SK-N-SH treated with all-trans-retinoic acid at 6 μM for 48 hours (cell line): ENCODE measurements around the gene ANXA10.

Source experiments
- ATAC-seq: fragments of 200-7000 bp; cut with Tn5 transposase; 3 replicates; pipeline ENCODE4 v1.9.1; 2020; ENCODE audit warnings: mild to moderate bottlenecking, moderate library complexity
- ARNTL ChIP-seq: fragments of 450-650 bp; formaldehyde crosslinking; IDR thresholded peaks from 2 replicates; pipeline ENCODE4 v1.5.0; 2020; ENCODE audit warnings: low read depth, mild to moderate bottlenecking, moderate library complexity, borderline replicate concordance
- BACH2 ChIP-seq: fragments of 250-450 bp; sonication (Bioruptor Pico); IDR thresholded peaks from 2 replicates; pipeline ENCODE4 v1.9.0; 2021; ENCODE audit warnings: mild to moderate bottlenecking, borderline replicate concordance
- CSDC2 ChIP-seq: fragments of 250-450 bp; sonication (Bioruptor Pico); IDR thresholded peaks from 2 replicates; pipeline ENCODE4 v1.5.0; 2020; ENCODE audit warnings: mild to moderate bottlenecking, moderate library complexity
- ESRRG ChIP-seq: fragments of 250-450 bp; sonication (Bioruptor Pico); IDR thresholded peaks from 2 replicates; pipeline ENCODE4 v1.6.1; 2021; ENCODE audit warnings: mild to moderate bottlenecking
- GLIS3 ChIP-seq: fragments of 250-450 bp; sonication (Bioruptor Pico); IDR thresholded peaks from 2 replicates; pipeline ENCODE4 v1.5.0; 2020; ENCODE audit warnings: mild to moderate bottlenecking, moderate library complexity
- ISL1 ChIP-seq: fragments of 250-450 bp; sonication (Bioruptor Pico); IDR thresholded peaks from 2 replicates; pipeline ENCODE4 v2.1.2; 2022; ENCODE audit warnings: mild to moderate bottlenecking, moderate library complexity
- OSR1 ChIP-seq: fragments of 250-450 bp; sonication (Bioruptor Pico); IDR thresholded peaks from 2 replicates; pipeline ENCODE4 v1.8.0; 2022; ENCODE audit warnings: moderate library complexity, mild to moderate bottlenecking, inconsistent platforms
- PPARA ChIP-seq: fragments of 250-450 bp; sonication (Bioruptor Pico); IDR thresholded peaks from 2 replicates; pipeline ENCODE4 v1.5.0; 2020; ENCODE audit warnings: mild to moderate bottlenecking, borderline replicate concordance
- RARB ChIP-seq: fragments of 250-450 bp; sonication (Bioruptor Pico); IDR thresholded peaks from 2 replicates; pipeline ENCODE4 v1.8.0; 2021; ENCODE audit warnings: mild to moderate bottlenecking, moderate library complexity
- SNAI2 ChIP-seq: fragments of 250-450 bp; sonication (Bioruptor Pico); IDR thresholded peaks from 2 replicates; pipeline ENCODE4 v1.5.0; 2020; ENCODE audit warnings: mild to moderate bottlenecking, moderate library complexity
- TCF4 ChIP-seq: fragments of 250-450 bp; sonication (Bioruptor Pico); IDR thresholded peaks from 2 replicates; pipeline ENCODE4 v1.8.0; 2021; ENCODE audit warnings: mild to moderate bottlenecking, moderate library complexity, borderline replicate concordance
- TOX ChIP-seq: fragments of 250-450 bp; sonication (Bioruptor Pico); IDR thresholded peaks from 2 replicates; pipeline ENCODE4 v1.8.0; 2021; ENCODE audit warnings: mild to moderate bottlenecking, moderate library complexity, borderline replicate concordance
- ZC3H10 ChIP-seq: fragments of 250-450 bp; sonication (Bioruptor Pico); IDR thresholded peaks from 2 replicates; pipeline ENCODE4 v1.5.1; 2021; ENCODE audit warnings: mild to moderate bottlenecking, moderate library complexity
- ZFP3 ChIP-seq: fragments of 250-450 bp; sonication (Bioruptor Pico); IDR thresholded peaks from 2 replicates; pipeline ENCODE4 v1.5.0; 2020; ENCODE audit warnings: mild to moderate bottlenecking, moderate library complexity
- ZFP30 ChIP-seq: fragments of 450-650 bp; formaldehyde crosslinking; IDR thresholded peaks from 2 replicates; pipeline ENCODE4 v1.5.0; 2022; ENCODE audit warnings: mild to moderate bottlenecking, moderate library complexity
- ZNF70 ChIP-seq: fragments of 450-650 bp; formaldehyde crosslinking; IDR thresholded peaks from 2 replicates; pipeline ENCODE4 v1.5.0; 2020; ENCODE audit warnings: mild to moderate bottlenecking, moderate library complexity
- ZNF8 ChIP-seq: fragments of 450-650 bp; formaldehyde crosslinking; IDR thresholded peaks from 2 replicates; pipeline ENCODE4 v1.5.0; 2020; ENCODE audit warnings: mild to moderate bottlenecking, moderate library complexity
- TF ChIP-seq, protein P1 (sequence below): fragments of 250-450 bp; sonication (Bioruptor Pico); IDR thresholded peaks from 2 replicates; pipeline ENCODE4 v1.8.0; 2021; ENCODE audit warnings: low read depth, mild to moderate bottlenecking, moderate library complexity, borderline replicate concordance
- TF ChIP-seq, protein P2 (sequence below): fragments of 250-450 bp; sonication (Bioruptor Pico); IDR thresholded peaks from 2 replicates; pipeline ENCODE4 v1.5.1; 2020; ENCODE audit warnings: low read depth, mild to moderate bottlenecking, moderate library complexity
- TF ChIP-seq, protein P3 (sequence below): fragments of 250-450 bp; sonication (Bioruptor Pico); IDR thresholded peaks from 2 replicates; pipeline ENCODE4 v1.5.1; 2021; ENCODE audit warnings: mild to moderate bottlenecking, moderate library complexity
- TF ChIP-seq, protein P4 (sequence below): fragments of 250-450 bp; sonication (Bioruptor Pico); IDR thresholded peaks from 2 replicates; pipeline ENCODE4 v1.5.0; 2020; ENCODE audit warnings: mild to moderate bottlenecking, moderate library complexity
- TF ChIP-seq, protein P5 (sequence below): fragments of 250-450 bp; sonication (Bioruptor Pico); IDR thresholded peaks from 2 replicates; pipeline ENCODE4 v1.8.0; 2020; ENCODE audit warnings: mild to moderate bottlenecking, moderate library complexity, borderline replicate concordance

The ANXA10 gene, protein sequence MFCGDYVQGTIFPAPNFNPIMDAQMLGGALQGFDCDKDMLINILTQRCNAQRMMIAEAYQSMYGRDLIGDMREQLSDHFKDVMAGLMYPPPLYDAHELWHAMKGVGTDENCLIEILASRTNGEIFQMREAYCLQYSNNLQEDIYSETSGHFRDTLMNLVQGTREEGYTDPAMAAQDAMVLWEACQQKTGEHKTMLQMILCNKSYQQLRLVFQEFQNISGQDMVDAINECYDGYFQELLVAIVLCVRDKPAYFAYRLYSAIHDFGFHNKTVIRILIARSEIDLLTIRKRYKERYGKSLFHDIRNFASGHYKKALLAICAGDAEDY

DNA sequence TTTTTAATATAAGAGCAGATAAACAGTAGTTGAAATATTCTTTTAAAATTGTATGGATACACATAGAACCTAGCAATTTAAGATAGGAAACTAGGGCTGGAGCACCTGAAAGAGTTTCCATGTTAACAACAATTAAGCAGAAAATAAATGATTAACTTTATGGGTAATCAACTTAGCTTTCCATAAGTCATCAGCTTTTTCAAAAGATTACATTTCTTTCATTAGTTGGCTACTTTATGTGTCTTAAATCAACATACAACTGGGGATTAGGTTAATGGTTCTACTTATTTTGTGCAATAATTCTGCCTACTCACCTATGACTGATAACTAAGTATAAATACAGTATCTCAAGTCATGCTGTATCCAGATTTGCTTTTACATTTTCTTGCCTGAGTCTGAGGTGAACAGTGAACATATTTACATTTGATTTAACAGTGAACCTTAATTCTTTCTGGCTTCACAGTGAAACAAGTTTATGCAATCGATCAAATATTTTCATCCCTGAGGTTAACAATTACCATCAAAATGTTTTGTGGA is at the start of gene ANXA10:
ANXA10 (plus strand) TSS at position 362 of the 537 bp plus-strand sequence; CDS start at position 526, 164 bp downstream.
- no peak for ATAC-seq

DNA sequence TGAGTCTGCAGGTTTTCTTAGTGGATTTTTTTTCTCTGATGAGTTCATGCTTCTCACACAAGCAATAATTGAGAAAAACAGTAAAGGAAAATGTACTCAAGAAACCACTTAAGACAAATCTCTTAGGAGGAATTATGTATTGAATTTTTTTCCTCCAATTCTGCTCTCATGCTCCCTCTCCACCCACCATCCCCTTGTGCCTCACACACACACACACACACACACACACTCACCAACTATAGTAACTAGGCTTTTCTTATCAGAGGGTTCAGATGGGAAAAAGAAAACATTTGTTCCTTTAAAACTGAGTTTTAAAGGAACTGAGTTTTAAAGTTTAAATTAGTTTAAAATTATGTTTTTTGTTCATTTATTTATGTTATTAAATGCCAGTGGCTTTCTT is 47.0 kb upstream of the ANXA10 start:
- no peak for ATAC-seq
- TF ChIP-seq CSDC2 (CRISPR knock-in tag) (no peak), RARB (CRISPR knock-in tag) (no peak), GLIS3 (CRISPR knock-in tag) (no peak)

More for the DNA sequence above, at the start of gene ANXA10:
- TF ChIP-seq, protein P1, sequence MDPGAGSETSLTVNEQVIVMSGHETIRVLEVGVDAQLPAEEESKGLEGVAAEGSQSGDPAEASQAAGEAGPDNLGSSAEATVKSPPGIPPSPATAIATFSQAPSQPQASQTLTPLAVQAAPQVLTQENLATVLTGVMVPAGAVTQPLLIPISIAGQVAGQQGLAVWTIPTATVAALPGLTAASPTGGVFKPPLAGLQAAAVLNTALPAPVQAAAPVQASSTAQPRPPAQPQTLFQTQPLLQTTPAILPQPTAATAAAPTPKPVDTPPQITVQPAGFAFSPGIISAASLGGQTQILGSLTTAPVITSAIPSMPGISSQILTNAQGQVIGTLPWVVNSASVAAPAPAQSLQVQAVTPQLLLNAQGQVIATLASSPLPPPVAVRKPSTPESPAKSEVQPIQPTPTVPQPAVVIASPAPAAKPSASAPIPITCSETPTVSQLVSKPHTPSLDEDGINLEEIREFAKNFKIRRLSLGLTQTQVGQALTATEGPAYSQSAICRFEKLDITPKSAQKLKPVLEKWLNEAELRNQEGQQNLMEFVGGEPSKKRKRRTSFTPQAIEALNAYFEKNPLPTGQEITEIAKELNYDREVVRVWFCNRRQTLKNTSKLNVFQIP (CRISPR knock-in tag) = no peak
- TF ChIP-seq ZFP3 (CRISPR knock-in tag) (no peak), ZNF70 (CRISPR knock-in tag) (no peak), ESRRG (CRISPR knock-in tag) (no peak), CSDC2 (CRISPR knock-in tag) (no peak), ISL1 (CRISPR knock-in tag) (no peak), TCF4 (CRISPR knock-in tag) (no peak)
- TF ChIP-seq, protein P2, sequence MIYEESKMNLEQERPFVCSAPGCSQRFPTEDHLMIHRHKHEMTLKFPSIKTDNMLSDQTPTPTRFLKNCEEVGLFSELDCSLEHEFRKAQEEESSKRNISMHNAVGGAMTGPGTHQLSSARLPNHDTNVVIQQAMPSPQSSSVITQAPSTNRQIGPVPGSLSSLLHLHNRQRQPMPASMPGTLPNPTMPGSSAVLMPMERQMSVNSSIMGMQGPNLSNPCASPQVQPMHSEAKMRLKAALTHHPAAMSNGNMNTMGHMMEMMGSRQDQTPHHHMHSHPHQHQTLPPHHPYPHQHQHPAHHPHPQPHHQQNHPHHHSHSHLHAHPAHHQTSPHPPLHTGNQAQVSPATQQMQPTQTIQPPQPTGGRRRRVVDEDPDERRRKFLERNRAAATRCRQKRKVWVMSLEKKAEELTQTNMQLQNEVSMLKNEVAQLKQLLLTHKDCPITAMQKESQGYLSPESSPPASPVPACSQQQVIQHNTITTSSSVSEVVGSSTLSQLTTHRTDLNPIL = no peak
- TF ChIP-seq, protein P3, sequence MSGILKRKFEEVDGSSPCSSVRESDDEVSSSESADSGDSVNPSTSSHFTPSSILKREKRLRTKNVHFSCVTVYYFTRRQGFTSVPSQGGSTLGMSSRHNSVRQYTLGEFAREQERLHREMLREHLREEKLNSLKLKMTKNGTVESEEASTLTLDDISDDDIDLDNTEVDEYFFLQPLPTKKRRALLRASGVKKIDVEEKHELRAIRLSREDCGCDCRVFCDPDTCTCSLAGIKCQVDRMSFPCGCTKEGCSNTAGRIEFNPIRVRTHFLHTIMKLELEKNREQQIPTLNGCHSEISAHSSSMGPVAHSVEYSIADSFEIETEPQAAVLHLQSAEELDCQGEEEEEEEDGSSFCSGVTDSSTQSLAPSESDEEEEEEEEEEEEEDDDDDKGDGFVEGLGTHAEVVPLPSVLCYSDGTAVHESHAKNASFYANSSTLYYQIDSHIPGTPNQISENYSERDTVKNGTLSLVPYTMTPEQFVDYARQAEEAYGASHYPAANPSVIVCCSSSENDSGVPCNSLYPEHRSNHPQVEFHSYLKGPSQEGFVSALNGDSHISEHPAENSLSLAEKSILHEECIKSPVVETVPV = no peak
- TF ChIP-seq, protein P4, sequence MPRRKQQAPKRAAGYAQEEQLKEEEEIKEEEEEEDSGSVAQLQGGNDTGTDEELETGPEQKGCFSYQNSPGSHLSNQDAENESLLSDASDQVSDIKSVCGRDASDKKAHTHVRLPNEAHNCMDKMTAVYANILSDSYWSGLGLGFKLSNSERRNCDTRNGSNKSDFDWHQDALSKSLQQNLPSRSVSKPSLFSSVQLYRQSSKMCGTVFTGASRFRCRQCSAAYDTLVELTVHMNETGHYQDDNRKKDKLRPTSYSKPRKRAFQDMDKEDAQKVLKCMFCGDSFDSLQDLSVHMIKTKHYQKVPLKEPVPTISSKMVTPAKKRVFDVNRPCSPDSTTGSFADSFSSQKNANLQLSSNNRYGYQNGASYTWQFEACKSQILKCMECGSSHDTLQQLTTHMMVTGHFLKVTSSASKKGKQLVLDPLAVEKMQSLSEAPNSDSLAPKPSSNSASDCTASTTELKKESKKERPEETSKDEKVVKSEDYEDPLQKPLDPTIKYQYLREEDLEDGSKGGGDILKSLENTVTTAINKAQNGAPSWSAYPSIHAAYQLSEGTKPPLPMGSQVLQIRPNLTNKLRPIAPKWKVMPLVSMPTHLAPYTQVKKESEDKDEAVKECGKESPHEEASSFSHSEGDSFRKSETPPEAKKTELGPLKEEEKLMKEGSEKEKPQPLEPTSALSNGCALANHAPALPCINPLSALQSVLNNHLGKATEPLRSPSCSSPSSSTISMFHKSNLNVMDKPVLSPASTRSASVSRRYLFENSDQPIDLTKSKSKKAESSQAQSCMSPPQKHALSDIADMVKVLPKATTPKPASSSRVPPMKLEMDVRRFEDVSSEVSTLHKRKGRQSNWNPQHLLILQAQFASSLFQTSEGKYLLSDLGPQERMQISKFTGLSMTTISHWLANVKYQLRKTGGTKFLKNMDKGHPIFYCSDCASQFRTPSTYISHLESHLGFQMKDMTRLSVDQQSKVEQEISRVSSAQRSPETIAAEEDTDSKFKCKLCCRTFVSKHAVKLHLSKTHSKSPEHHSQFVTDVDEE (CRISPR knock-in tag) = no peak

DNA sequence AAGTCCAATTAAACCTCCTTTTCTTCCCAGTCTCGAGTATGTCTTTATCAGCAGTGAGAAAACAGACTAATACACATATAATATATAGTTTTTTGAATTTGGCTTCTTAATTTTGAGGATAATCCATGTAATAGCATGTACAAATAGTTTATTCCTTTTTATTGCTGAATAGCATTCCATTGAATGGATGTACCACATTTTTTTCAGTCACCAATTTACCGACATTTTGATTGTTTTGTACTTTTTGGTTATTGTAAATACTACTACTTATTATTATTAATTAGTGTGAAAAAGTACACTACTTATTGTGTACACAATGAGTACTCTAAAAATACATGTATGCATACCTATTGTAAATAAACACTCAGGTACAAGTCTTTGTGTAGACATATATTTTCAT is 42.3 kb upstream of the ANXA10 start:
- ATAC-seq = no peak
- TF ChIP-seq ZNF8 (peak; percentile 94), TOX (no peak)

DNA sequence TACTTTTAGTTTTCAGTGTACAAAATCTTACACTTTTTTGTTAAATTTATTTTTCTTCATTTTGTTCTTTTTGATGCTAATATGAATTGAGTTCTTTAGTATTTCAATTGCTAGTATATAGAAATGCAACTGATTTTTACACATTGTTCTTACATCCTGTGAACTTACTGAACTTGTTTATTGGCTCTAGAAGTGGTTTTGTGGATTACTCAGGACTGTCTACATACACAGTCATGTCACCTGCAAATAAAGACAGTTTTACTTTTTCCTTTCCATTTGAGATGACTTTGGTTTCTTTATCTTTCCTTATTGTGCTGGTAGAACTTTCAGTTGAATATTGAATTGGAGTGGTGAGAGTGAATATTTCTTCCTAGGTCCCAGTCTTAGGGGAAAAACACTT is 40.8 kb upstream of the ANXA10 start:
- ATAC-seq = no peak
- no peak for TF ChIP-seq SNAI2 (CRISPR knock-in tag)
- TF ChIP-seq TCF4 (CRISPR knock-in tag) = no peak
- TF ChIP-seq CSDC2 (CRISPR knock-in tag) = no peak
- TF ChIP-seq PPARA (CRISPR knock-in tag) = no peak
- TF ChIP-seq, protein P2 = no peak
- no peak for TF ChIP-seq OSR1 (CRISPR knock-in tag)
- TF ChIP-seq, protein P3 = no peak
- TF ChIP-seq ZFP30 (CRISPR knock-in tag) = no peak
- TF ChIP-seq RARB (CRISPR knock-in tag) = no peak
- TF ChIP-seq ZNF70 (CRISPR knock-in tag) = no peak
- no peak for TF ChIP-seq GLIS3 (CRISPR knock-in tag)
- TF ChIP-seq, protein P5, sequence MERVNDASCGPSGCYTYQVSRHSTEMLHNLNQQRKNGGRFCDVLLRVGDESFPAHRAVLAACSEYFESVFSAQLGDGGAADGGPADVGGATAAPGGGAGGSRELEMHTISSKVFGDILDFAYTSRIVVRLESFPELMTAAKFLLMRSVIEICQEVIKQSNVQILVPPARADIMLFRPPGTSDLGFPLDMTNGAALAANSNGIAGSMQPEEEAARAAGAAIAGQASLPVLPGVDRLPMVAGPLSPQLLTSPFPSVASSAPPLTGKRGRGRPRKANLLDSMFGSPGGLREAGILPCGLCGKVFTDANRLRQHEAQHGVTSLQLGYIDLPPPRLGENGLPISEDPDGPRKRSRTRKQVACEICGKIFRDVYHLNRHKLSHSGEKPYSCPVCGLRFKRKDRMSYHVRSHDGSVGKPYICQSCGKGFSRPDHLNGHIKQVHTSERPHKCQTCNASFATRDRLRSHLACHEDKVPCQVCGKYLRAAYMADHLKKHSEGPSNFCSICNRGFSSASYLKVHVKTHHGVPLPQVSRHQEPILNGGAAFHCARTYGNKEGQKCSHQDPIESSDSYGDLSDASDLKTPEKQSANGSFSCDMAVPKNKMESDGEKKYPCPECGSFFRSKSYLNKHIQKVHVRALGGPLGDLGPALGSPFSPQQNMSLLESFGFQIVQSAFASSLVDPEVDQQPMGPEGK (CRISPR knock-in tag) = no peak
- no peak for TF ChIP-seq TOX
- TF ChIP-seq ZFP3 (CRISPR knock-in tag) = no peak
- no peak for TF ChIP-seq ISL1 (CRISPR knock-in tag)
- TF ChIP-seq ARNTL (CRISPR knock-in tag) = no peak
- TF ChIP-seq BACH2 (CRISPR knock-in tag) = no peak
- TF ChIP-seq ZC3H10 = no peak
